ENCODE results near the gene CACNA1A.

The CACNA1A gene

DNA sequence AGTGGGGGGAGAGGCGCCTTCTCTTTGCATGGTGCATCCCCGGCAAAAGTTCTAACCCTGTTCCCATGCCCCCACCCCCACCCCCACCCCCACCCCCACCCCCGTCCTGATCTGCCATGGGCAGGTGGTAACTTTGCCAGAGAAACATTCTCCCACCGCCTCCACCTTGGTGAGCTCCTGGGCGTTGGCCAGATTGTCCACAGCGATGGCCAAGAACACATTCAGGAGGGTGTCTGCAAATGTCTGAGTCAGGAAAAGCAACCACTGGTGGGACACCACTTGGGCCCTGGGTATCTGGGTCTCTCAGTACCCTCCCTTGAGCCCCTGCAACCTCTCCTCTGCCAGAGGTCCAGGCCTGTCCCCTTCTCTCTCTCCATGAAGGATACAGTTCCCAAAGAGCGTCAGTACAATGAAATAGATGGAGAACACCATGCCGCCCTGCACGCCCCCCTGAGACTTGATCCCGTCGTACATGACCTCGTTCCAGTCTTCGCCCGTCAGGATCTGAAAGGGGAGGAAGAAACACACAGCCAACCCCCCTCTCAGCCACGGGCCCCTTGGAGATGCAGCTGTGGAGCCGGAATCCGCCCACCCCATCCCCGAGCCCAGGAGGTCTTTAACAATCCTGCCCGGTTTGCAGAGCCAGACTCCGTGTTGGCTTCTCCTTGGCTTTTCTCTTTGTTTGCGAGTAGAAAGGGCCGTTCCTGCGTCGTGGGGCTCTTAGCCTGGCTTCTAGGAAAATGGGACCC is 202.7 kb downstream of the CACNA1A start:
- DNase-seq (ENCODE audit: low read depth) = no peak
- TF ChIP-seq, protein P1, sequence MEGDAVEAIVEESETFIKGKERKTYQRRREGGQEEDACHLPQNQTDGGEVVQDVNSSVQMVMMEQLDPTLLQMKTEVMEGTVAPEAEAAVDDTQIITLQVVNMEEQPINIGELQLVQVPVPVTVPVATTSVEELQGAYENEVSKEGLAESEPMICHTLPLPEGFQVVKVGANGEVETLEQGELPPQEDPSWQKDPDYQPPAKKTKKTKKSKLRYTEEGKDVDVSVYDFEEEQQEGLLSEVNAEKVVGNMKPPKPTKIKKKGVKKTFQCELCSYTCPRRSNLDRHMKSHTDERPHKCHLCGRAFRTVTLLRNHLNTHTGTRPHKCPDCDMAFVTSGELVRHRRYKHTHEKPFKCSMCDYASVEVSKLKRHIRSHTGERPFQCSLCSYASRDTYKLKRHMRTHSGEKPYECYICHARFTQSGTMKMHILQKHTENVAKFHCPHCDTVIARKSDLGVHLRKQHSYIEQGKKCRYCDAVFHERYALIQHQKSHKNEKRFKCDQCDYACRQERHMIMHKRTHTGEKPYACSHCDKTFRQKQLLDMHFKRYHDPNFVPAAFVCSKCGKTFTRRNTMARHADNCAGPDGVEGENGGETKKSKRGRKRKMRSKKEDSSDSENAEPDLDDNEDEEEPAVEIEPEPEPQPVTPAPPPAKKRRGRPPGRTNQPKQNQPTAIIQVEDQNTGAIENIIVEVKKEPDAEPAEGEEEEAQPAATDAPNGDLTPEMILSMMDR (IDR thresholded peaks at IDR 0.05; ENCODE audit: insufficient read depth, low read depth, low read length, missing control alignments) = no peak
- H3K4me3 ChIP-seq (ENCODE audit: low read depth, low read length) = no peak overlapping the region

DNA sequence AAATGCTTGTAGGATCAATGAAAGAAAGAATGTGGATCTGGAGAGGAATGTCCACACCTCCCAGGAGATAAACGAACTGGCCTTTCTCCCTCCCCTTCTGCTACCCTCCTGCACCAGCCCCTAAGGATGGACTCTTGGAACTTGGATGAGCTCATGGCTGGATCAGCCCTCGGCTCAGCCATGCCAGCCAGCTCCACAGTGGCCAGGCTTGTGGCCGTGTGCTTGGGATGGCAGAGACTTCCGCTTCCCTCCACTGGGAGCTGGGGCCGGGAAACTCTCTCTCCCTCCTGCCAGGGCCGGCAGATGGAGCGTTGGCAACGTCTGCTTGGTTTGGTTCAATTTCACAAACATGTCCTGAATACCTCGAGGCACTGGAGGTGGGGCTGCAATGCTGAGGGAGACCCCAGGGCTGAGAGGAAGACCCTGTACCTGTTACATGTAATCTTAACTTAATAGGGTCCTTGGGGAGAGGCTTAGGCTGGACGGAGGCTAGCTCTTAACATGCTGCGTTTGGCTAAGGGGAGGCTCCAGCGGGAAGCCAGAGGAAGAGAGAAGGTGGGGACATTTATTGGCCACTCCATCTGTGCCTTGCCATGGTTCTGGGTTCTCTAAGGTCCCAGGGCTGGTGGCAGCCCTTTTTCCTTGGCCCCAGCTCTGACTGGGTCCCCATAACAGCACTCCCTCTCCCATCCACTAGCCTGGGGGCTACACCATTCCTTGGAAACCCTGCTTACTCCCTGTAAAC is 203.6 kb downstream of the CACNA1A start:
- TF ChIP-seq, protein P1 (IDR thresholded peaks at IDR 0.05; ENCODE audit: insufficient read depth, low read depth, low read length, missing control alignments) = no peak
- no peak overlapping the region for H3K4me3 ChIP-seq (ENCODE audit: low read depth, low read length)
- no peak for DNase-seq (ENCODE audit: low read depth)

DNA sequence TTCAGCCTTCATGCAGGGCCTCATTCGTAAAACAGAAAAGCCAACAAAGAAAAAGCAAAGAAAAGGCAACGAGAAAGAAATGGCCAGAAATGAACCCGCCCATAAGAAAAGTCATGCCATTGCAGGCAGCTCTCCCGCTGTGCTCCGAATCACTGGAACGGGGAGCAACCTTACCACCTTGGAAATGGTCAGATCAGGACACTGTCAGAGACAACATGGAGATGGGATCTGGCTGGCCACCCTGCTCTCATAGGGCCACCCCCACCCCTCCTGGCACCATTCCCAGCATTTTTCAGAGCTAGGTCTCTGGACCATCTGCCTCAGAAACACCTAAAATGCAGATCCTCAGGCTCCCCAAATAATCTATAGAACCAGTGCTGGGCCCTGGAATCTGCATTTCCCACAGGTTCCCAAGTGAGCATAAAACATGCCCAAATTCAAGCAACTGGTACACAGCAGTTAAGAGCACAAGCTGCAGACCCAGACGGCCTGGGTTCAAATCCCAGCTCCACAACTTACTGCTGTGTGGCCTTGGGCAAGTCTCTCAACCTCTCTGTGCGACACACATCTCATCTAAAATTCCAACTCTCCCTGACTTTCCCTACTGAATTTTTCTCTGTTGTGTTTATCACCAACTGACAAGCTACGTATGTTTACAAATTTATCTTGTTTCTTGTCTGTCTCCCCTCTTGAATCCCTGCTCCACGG is 204.5 kb downstream of the CACNA1A start:
- DNase-seq (ENCODE audit: low read depth) = no peak
- H3K4me3 ChIP-seq (ENCODE audit: low read depth, low read length) = no peak overlapping the region
- TF ChIP-seq, protein P1 (IDR thresholded peaks at IDR 0.05; ENCODE audit: insufficient read depth, low read depth, low read length, missing control alignments) = no peak

DNA sequence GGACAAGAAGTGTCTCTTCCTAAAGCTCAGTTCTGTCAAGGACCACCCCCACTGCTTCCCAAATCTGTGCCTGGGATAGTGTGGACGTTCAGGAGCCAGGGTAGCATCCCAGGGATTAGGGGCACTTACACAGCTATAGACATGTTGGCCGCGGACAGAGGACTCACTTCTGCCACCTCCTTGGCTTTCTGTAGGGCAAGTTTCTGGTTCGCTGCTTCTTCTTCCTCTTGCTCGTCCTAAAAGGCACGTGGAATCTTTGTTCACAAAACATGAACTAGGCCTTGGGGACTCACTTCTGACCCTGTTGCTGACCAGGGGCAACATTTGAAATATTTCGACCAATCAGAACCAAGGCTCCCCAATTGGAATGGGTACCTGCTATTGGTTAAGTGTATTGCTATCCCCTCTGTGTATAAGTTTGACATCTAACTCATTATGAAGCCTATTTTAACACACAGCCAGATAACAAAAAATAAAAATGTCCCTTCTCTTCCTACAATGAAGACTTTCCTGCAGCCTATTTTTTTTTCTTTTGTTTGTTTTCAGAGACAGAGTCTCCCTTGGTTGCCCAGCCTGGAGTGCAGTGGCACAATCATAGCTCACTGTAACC is 205.8 kb downstream of the CACNA1A start:
- H3K4me3 ChIP-seq (ENCODE audit: low read depth, low read length) = no peak overlapping the region
- DNase-seq (ENCODE audit: low read depth) = no peak
- TF ChIP-seq, protein P1 (IDR thresholded peaks at IDR 0.05; ENCODE audit: insufficient read depth, low read depth, low read length, missing control alignments) = no peak

DNA sequence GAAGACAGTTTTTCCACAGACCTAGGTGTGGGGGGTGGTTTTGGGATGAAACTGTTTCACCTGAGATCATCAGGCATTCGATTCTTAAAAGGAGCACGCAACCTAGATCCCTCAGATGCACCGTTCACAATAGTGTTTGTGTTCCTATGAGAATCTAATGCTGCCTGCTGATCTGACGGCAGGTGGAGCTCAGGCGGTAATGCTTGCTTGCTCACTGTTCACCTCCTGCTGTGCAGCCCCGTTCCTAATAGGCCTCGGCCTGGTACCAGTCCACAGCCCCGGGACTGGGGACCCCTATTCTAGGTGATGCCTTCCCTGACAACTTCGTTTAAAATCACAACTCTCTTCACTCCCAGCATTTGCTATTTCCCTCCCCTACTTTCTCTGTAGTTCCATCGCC is 206.4 kb downstream of the CACNA1A start:
- H3K4me3 ChIP-seq (ENCODE audit: low read depth, low read length) = no peak overlapping the region
- DNase-seq (ENCODE audit: low read depth) = no peak
- TF ChIP-seq, protein P1 (IDR thresholded peaks at IDR 0.05; ENCODE audit: insufficient read depth, low read depth, low read length, missing control alignments) = no peak

DNA sequence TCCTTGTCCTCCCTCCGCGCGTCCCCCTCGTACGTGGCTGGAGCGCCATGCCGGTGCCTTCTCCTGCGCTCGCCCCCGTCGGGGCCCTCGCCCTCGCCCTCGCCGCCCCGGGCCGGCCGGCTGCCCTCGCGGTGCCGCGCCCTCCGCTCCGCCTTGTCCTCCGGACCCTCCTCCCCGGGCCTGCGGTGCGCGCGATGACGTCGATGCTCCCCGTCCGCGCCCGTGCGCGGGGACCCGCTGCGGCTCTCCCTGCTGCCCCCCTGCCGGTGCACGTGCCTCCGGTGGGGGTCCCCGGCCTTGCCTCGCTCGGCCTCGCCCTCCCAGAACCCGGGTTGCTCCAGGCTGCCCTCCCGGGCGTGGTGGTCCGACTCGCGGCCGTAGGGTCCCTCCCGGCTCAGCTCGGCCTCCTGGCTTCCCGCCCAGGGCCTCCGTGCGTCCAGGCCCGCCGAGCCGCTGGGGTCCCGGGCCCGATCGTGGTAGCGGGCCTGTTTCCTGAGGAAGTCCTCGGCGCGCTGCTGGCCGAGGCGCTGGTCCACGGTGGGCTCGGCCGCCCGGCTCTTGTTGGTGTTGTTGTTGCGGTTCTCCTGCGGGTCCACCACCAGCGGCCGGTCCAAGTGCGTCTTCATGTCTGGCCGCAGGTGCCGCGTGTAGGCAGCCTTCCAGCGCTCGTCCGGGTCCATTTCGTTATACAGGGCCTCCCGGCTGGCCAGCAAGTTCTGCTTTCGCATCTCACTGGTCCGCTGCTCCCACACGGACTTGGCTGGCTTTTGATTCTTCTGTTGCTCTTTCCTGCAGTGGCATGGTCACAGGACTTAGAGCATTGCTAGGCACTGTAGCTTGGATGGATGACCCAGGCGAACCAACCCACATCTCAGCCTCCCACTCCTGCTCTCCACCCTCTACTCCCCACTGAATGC is 207.5 kb downstream of the CACNA1A start:
- TF ChIP-seq, protein P1 (IDR thresholded peaks at IDR 0.05; ENCODE audit: insufficient read depth, low read depth, low read length, missing control alignments) = no peak
- DNase-seq (ENCODE audit: low read depth) = no peak
- no peak overlapping the region for H3K4me3 ChIP-seq (ENCODE audit: low read depth, low read length)

All from GM12865 (cell line).